Loucy (cell line): ENCODE results near the gene ZNF583.
A peak's percentile ranks its signal among the peaks of the same experiment; 100 is the strongest.

ENCODE experiments used
- H2AFZ ChIP-seq: fragments of 200-600 bp; sonication (generic); 2 replicates; pipeline ENCODE4 v1.6.0; 2016; ENCODE audit warnings: antibody characterized with exemption, mild to moderate bottlenecking, low read length, moderate library complexity
- H3F3A ChIP-seq: fragments of 200-600 bp; 2 replicates; pipeline ENCODE4 v1.6.0; 2016; ENCODE audit warnings: antibody characterized with exemption, low read depth, mild to moderate bottlenecking
- H3K27me3 ChIP-seq: fragments of 200-600 bp; sonication (generic); 2 replicates; pipeline ENCODE4 v1.6.1; 2014; ENCODE audit warnings: low read length, mild to moderate bottlenecking; ENCODE audit not compliant: insufficient read depth, poor library complexity, severe bottlenecking
- H3K36me3 ChIP-seq: fragments of 200-600 bp; sonication (generic); 2 replicates; pipeline ENCODE4 v1.6.1; 2016; ENCODE audit warnings: low read length; ENCODE audit not compliant: insufficient read depth
- H3K4me1 ChIP-seq: fragments of 200-600 bp; sonication (generic); 2 replicates; pipeline ENCODE4 v1.5.1; 2014; ENCODE audit warnings: low read length, mild to moderate bottlenecking; ENCODE audit not compliant: insufficient read depth, poor library complexity, severe bottlenecking
- H3K4me2 ChIP-seq: fragments of 200-600 bp; sonication (generic); 2 replicates; pipeline ENCODE4 v1.6.0; 2014; ENCODE audit warnings: antibody characterized with exemption, low read length, low read depth, mild to moderate bottlenecking; ENCODE audit not compliant: poor library complexity, severe bottlenecking
- H3K4me3 ChIP-seq: fragments of 200-600 bp; sonication (generic); 2 replicates; pipeline ENCODE4 v1.5.1; 2014; ENCODE audit warnings: low read length, mild to moderate bottlenecking, mixed read lengths; ENCODE audit not compliant: poor library complexity, severe bottlenecking
- H3K79me2 ChIP-seq: fragments of 200-600 bp; sonication (generic); 2 replicates; pipeline ENCODE4 v1.6.1; 2014; ENCODE audit warnings: low read length; ENCODE audit not compliant: insufficient read depth
- H3K9ac ChIP-seq: fragments of 200-600 bp; sonication (generic); 2 replicates; pipeline ENCODE4 v1.6.0; 2014; ENCODE audit warnings: mild to moderate bottlenecking, low read depth, low read length, moderate library complexity; ENCODE audit not compliant: poor library complexity, severe bottlenecking
- H3K9me2 ChIP-seq: fragments of 200-600 bp; sonication (generic); replicated peaks from 2 replicates; pipeline ENCODE4 v1.6.1; 2016; ENCODE audit warnings: low read depth, low read length, mixed read lengths
- H3K9me3 ChIP-seq: fragments of 200-600 bp; sonication (generic); 2 replicates; pipeline ENCODE4 v1.6.1; 2014; ENCODE audit warnings: mild to moderate bottlenecking, antibody characterized with exemption, low read length, low read depth; ENCODE audit not compliant: insufficient read depth
- H4K20me1 ChIP-seq: fragments of 200-600 bp; sonication (generic); 2 replicates; pipeline ENCODE4 v1.6.0; 2014; ENCODE audit warnings: antibody characterized with exemption, low read length, mild to moderate bottlenecking; ENCODE audit not compliant: insufficient read depth, poor library complexity, severe bottlenecking
- CTCF ChIP-seq: fragments of 200-600 bp; sonication (generic); conservative IDR thresholded peaks from 2 replicates; pipeline ENCODE4 v1.5.1; 2014; ENCODE audit warnings: mild to moderate bottlenecking, antibody characterized with exemption, low read length
- EZH2phosphoT487 ChIP-seq: fragments of 200-600 bp; IDR thresholded peaks from 2 replicates; pipeline ENCODE4 v1.6.1; 2018; ENCODE audit warnings: antibody characterized with exemption, mild to moderate bottlenecking, moderate library complexity, borderline replicate concordance

The ZNF583 gene

GRCh38 chr19:56474308-56474707 is 70.2 kb downstream of the ZNF583 start:
- peak overlapping the region; percentile 84 for H3K4me2 ChIP-seq
- H3K9me3 ChIP-seq, result no peaks in the 10 kb centered on the region
- no peak overlapping the region for H3K4me3 ChIP-seq
- no peaks in the 10 kb centered on the region for H3K9me2 ChIP-seq
- peaks cover 37% of the 10 kb centered on the region for H3K79me2 ChIP-seq
- no peaks in the 10 kb centered on the region for H3K27me3 ChIP-seq
- H4K20me1 ChIP-seq, result peaks cover 17% of the 10 kb centered on the region
- H2AFZ ChIP-seq, result no peak overlapping the region
- H3K4me1 ChIP-seq, result peaks cover 14% of the 10 kb centered on the region
- peaks cover 18% of the 10 kb centered on the region; the same call in 1 of the 2 replicates for H3K36me3 ChIP-seq
- TF ChIP-seq EZH2phosphoT487 (no peak), CTCF (no peak)
- no peak overlapping the region for H3K9ac ChIP-seq
- H3F3A ChIP-seq, result no peaks in the 10 kb centered on the region

- no peak overlapping the region for H2AFZ ChIP-seq
Observed at GRCh38 chr19:56476093-56476492, 72.0 kb downstream of the ZNF583 start.

More at GRCh38 chr19:56476093-56476492, 72.0 kb downstream of the ZNF583 start:
- peak overlapping the region; percentile 87 for H3K9ac ChIP-seq
- peak overlapping the region; percentile 97 for H3K4me3 ChIP-seq
- peaks cover 10% of the 10 kb centered on the region; the same call in 1 of the 2 replicates for H3K36me3 ChIP-seq
- H3K4me2 ChIP-seq, result peak overlapping the region; percentile 84
- no peaks in the 10 kb centered on the region for H3K9me3 ChIP-seq
- peaks cover 17% of the 10 kb centered on the region for H4K20me1 ChIP-seq
- H3F3A ChIP-seq, result no peaks in the 10 kb centered on the region
- H3K27me3 ChIP-seq, result no peaks in the 10 kb centered on the region
- TF ChIP-seq CTCF (no peak), EZH2phosphoT487 (no peak)
- no peaks in the 10 kb centered on the region for H3K9me2 ChIP-seq
- H3K79me2 ChIP-seq, result peaks cover 52% of the 10 kb centered on the region
- peaks cover 21% of the 10 kb centered on the region for H3K4me1 ChIP-seq
